Ramos (cell line): ENCODE measurements around the gene DCLK2.
"Not testable (repeated sequence)": the region's sequence is repeated elsewhere in the genome, so short reads cannot be mapped to it uniquely, and the experiment has no call there.

Experiments
- in situ Hi-C: fragments of 300-500 bp; cut with MboI; formaldehyde crosslinking; loops from one replicate; pipeline ENCODE4 v1.14.3; 2022; ENCODE audit warnings: low sequenced_read_pairs; ENCODE audit not compliant: unreplicated experiment

DCLK2 gene

DNA sequence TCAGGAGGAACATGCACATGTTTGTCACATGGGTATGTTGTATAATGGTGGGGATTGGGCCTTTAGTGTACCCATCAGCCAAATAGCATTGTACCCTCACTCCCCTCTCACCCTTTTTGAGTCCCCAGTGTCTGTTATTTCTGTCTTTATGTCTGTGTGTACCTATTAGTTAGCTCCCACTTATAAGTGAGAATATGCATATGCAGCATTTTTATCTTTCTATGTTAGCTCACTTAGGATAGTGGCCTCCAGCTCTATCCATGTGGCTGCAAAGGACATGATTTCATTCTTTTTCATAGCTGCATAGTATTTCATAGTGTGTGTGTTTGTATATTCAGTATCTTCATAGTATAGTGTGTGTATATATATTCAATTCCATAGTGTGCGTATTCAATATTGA lies 64.6 kb downstream of the DCLK2 start:
- in situ Hi-C loops = no loop called here

DNA sequence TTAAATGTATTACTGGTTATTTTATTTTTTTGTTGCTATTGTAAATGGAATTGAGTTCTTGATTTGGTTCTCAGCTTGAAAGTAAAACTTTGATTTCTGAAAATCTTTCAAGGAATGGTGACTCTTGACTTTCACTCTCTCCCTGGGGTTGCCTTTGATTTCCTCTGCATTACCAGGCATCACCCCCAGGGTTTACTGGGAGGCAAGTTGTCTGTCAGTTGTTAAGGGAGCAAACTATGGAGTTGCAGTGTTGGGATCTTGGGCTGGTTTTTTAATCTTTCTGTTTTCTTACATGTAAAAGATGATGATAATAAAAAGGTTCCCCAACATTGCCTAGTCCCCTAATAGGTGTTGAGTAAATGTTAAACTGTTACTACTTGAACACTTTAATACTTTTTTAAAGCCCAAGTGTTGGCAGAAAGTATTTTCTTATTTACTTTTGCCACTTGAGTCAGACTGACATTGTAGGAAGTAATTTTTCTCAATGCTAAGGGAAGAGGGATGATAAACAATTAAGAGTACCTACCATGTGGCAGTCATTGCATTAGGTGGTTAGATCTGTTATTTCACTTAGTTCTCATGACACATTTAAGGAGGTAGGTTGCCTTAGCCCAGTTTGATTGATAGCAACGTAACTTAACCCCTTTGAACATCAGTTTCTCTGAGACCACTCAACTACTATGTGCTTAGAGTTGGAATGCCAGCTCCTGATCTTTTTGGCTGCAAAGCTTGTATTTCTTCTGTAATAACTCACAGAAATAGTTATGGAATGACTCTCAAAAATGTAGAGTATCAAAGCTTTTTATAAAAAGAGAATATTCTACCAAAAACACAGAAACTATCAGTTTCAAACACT lies 67.1 kb downstream of the DCLK2 start:
- in situ Hi-C loops = no loop called here

DNA sequence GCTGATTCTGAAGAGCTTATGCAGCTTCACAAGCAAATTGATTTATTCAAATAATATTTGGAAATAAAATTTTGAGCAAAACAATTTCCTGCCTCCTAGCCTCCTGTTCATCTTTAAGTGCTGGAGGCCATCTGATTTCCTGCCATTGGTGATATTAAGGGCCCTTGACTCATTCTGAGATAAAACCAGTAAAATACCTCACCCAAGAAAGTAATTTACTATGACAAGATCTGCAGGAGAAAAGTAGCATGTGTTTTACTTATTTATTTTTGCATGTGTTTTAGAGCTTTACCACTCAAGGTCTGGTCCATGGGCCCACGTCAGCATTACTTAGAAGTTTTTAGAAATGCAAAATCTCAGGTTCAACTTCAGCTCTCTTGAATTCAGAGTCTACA lies 67.7 kb downstream of the DCLK2 start:
- in situ Hi-C loops = no loop called here

DNA sequence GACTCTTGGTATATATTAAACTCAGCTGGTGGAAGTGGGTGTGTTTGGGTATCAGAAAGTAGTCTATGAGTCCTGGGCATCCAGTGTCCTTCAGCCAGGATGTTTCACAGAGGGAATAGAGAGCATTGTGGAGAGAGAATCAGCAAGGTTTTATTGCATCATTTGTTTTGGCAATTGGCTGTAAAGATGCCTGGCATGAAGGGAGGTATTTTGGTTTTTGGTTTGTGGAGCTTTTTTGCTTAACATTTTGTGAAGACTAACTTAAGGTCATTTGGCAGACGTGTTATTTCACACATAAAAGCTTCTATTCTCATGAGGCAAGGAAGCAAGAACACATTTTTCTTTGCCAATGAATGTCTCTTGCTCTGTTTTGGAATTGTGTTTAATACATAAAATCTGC lies 71.1 kb downstream of the DCLK2 start:
- in situ Hi-C loops = no loop called here

DNA sequence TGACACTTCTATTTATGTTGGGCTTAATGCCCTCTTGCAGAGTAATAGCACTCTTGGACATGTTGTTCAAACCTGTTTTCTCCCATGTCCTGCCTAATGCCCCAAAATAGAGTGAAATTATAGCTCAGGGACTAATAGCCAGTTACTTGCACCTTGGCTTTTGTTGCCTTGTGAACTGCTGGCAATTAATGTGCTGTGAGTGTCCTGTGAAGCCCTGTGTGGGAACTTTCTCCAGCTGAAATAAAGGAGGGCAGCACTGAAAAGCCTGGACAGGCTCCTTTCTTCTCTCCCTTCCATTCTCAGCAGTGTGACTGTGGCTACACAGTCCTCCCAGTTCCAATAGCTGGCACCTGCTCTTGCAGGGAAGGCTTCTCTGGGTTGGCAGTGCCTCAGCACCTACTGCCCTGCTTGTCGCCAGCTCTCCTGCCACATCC lies 72.4 kb downstream of the DCLK2 start:
- in situ Hi-C loops = no loop called here

DNA sequence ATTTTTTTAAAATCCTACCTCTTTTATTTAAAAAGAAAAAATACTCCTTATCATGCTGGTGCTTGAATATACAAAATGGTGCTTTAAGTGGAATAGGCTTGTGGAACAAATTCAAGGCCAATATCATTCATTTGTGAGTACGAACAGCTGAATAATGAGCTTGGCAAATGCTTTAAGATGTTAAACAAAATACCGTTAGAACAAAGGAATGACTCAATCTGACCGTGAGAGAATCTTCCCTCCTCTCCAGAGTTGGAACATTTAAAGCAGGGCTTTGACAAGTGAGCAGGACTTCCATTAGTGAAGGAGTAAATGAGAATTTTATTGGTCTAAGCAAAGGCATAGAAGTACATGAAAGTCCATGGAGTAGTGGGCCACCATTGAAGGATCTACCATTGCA lies 74.5 kb downstream of the DCLK2 start:
- in situ Hi-C loops = no loop called here

DNA sequence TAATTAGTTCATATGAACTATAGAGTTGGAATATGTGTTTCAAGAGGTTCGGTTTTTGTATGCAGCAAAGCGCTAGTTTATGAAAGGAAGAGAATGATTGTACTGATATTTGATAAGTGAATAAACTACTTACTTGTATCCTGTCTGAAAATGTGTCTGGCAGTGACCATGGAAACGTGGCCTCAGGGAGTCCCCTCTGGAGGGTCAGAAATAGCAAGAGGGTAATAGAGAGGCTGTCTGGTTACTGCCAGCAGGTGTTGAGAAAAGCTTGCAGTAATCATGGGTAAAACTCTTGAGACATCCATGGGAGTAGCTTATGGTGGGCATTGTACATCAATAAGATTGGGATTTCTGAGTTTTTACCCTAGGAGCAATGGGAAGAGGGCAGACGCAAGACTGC lies 77.1 kb downstream of the DCLK2 start:
- in situ Hi-C loops = no loop called here

DNA sequence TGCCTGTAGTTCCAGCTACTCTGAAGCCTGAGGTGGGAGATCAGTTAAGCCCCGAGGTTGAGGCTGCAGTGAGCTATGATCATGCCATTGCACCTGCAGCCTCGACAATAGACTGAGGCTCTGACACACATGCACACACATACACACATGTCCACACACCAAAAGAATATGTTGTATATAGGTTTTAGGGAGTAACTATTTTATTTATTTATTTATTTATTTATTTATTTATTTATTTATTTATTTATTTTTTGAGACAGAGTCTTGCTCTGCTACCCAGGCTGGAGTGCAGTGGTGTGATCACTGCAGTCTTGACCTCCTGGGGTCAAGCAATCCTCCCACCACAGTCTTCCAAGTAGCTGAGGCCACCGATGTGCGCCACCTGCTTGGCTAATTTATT lies 78.3 kb downstream of the DCLK2 start:
- in situ Hi-C loops = no loop called here

DNA sequence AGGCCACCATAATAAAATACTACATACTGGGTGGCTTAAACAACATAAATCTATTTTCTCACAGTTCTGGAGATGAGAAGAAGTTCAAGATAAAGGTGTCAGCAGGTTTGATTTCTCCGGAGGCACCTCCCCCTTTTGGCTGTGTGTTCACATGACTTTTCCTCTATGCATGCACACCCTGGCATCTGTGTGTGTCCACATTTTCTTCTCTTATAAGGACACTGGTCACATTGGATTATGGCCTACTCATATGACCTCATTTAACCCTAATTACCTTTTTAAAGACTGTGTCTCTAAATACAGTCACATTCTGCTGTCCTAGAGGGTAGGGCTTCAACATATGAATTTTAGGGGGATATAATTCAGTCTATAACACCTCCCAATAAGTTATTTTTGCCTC lies 79.8 kb downstream of the DCLK2 start:
- in situ Hi-C loops = no loop called here

DNA sequence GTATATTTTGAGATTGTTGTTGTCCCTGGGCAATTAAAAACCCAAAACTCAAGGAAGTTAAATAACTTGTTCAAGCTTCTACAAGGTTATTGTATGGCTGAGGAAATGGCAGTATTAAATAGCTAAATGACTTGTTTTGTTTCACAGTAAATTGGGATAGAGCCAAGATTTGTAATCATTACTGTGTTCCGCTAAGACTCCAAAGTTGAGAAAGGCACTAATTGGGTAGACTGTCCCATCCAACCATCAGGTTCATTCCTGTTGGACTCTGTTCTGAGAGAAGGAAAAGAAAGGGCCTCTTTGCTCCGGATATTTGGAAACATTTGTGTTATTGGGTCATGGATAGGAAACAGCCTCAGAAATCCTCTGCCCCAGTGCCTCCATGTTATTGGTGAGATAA lies 82.2 kb downstream of the DCLK2 start:
- in situ Hi-C loops = no loop called here

DNA sequence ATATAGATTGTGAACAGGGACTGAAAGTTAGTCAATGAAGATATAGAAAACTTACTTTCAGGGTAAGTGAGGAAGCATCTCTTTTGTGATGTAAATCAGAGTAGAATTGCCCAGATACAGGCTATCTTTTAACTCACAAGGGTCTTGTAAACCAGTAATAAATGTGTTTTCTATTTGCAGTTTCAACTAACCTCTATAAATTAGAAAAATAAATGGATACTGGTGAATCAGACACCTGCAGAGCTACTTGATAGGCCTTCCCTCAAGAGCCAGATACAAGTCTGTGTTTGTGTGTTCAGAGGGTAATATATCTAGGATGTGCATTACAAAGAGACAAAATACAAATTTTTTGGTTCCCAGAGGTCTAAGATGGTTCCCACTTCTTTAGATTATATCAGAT lies 82.9 kb downstream of the DCLK2 start:
- in situ Hi-C loops = no loop called here

DNA sequence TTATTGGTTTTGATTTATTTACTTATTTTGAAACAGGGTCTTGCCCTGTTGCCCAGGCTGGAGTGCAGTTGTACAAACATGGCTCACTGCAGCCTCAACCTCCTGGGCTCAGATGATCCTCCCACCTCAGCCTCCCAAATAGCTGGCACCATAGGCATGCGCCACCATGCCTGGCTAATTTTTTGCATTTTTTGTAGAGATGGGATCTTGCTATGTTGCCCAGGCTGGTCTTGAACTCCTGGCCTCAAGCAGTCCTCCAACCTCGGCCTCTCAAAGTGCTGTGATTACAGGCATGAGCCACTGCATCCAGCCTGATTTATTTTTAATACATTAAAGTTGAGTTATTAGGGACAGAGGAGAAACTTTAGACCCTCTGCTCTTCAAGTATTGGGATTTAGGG lies 83.8 kb downstream of the DCLK2 start:
- in situ Hi-C loops = not testable (repeated sequence)

DNA sequence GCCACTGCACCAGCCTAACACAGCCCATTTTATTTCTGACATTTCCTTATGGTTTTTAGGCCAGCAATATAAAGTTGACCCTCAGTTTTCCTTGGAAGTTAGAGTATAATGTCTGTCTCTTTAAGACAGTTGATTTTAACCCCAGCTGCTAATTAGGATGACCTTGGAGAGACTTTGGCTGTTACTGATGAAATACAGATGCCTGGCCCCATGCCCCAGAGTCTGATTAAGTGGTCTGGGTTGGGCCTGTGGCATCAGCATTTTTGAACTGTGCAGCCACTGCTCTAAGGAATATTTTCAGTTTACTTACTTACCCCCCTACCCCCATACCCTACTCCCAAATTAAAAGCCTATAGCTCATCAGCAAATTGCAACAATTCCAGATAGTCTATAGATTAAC lies 85.8 kb downstream of the DCLK2 start:
- in situ Hi-C loops = no loop called here

DNA sequence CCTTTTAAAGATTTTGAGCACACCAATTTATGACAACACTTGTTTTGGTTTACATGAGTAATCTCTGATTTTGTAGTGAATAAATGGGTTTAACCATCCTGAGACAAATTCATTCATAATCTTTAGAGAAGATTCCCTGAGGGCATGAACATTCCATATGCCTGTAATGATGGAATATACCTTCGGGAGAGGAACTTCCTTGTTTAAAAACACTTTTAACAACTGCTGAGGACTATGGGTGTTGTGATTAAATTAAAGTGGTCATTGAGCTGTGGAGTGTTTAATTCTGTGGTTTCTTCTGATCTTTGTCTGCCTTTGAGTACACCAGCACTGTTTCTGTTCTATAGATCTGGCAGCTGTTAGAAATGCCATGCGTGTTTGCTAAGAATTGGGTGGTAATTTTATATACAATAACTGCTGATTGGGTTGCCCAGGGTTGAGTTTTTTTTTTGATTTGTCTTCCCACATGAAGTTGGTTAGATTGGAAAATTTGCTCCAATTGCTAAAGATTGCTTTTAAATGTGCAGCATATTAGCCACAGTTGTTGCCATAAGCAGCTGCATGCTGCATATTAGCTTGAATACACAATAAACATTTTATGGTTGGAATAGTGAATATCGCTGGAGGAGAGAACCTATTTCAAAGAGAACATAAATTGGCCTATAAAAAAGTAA lies 86.8 kb downstream of the DCLK2 start:
- in situ Hi-C loops = no loop called here

DNA sequence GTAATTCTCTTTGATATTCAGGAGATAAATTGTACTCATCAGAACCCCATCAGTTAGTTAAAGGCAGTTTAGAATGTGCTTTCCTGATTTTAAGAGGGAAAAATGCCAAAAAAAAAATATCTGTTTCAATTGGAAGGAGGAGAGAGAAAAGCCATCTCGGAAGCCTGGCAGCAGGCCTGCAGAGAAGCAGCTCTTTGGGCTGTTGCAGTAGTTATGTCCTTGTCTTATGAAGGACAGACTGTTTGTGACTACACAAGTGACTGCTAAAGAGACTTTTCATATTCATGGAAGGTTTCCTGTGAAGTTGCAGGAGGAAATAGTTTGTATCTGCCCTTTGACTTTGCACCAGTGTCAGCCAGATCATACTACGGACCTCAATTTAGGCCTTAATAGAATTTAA lies 88.8 kb downstream of the DCLK2 start:
- in situ Hi-C loops = no loop called here

DNA sequence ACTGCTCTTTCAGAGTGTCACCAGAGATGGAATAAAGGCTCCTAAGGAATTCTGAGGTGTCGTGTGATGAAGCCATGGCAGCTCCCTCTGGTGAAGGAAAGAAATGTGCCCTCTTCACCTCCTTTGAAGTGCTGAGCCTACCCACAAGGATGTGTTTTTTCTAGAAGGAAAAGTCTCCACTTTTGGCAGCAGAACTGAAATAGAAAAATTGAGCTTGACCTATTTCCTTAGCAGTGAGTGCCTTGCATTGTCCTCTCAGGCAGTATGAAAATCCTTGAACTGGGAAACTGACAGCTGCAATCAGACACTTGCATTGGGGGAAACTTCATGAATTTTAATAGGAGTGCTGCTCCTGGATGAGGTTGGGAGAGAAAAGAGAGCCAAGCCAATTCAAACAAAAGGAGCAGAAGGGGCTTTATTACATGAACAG lies 95.2 kb downstream of the DCLK2 start:
- in situ Hi-C loops = no loop called here

DNA sequence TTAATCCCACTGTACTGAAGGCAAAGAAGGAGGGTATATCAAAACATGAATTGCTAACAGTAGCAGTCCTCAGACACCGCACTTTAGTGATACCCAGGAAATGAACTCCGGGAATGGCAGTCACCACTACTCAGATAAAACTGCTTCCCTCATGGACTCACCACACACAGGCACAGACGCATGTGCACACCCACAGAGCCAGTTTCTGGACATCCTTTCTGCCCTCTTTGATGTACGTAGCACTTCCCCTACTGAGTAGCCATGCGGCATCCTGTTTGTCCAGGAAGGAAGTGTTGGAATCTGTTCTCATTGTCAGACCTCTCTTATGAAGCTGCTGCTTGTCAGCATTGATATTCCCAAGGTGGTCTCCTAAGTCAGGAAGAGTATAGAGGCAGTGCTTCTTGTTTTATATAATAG lies 95.7 kb downstream of the DCLK2 start:
- in situ Hi-C loops = no loop called here

DNA sequence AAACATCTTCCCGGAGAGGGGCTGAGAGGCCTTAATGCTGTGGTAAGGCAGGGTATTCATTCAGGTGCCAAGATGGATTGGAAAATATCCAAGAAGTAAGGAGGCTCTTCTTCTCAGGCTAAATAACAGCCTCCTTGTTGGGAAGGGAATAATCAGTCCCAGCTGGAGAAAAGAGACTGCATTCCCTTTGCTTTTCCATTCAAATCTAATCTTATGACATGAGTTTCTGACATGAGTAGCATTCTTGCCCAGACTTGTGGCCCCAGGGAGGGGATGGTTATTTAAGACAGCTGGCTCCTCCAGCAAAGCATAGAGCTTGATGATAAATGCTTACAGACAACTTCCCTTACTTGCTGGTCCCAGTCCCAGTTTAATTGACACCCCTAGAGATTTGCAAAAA lies 98.3 kb downstream of the DCLK2 start:
- in situ Hi-C loops = no loop called here

DNA sequence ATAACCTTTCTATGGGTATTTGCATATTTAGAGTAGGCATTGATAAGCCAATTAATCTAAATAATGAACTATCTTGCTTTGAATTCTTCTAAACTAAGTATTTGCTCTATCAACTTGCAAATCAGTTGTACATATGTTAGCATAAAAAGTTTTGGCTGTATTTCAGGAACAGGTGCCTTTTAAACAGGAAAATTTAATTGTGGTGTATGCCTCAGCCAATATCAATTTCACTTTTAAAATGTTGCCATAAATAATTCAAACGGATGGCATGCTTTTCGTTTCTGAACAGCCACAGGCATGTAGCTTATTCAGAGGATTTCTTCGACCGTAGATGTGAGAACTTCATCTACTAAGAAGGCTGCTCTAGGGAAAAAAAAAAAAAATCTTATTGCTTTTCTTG lies 99.9 kb downstream of the DCLK2 start:
- in situ Hi-C loops = no loop called here

DNA sequence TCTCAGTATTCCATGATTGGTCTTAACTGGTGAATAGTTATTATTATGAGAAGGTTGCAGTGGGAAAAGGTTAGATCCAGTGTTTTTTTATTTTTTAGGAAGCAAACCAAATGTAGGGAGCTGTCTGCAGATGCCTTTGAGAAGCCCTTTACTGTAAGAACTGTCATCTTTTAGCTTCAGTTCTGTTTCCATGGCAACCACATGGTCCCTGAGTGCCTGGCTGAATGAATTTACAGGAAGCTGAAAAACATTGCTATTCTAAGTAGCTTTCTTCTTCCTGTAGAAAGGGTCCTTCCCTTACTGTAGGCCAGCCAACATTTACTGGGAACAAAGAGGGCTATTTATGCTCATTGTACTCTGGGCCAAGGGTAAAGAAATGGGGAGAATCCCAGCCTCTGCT lies 103.3 kb downstream of the DCLK2 start:
- in situ Hi-C loops = no loop called here

DNA sequence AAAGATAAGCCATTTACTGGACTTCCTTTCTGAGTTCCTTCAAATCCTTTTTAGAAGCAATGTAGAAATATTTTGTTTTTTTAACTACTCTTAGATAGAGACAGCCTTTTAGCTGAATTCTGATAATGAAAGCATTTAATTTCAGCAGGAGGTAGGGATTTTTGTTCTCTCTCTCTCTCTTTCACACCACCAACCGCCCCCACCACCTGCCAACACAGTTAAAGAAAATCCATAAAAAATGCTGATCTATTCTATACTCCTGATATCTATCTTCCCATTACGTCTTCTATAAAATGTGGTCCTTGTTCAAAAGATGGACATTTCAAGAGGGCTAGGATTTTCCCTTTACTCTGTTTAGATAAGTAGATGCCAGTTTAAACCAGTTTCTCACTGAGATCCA lies 104.5 kb downstream of the DCLK2 start:
- in situ Hi-C loops = no loop called here

DNA sequence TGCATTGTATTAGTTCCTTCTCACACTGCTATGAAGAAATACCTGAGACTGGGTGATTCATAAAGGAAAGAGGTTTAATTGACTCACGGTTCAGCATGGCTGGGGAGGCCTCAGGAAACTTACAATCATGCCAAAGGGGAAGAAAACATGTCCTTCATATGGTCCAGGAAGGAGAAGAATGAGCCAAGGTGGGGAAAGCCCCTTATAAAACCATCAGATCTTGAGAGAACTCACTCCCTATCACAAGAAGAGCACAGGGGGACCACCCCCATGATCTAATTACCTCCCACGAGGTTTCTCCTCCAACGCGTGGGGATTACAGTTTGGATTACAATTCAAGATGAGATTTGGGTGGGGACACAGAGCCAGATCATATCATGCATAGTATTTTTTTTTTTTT lies 106.8 kb downstream of the DCLK2 start:
- in situ Hi-C loops = not testable (repeated sequence)
